HepG2 (cell line): ENCODE measurements around the gene ZBTB21. TPM values are rescaled to one million over a fixed set of nuclear protein-coding genes. Genes with fewer than 3 reads are reported as not detected.

ENCODE experiments used
- ATAC-seq: fragments of 200-7000 bp; cut with Tn5 transposase; 3 replicates; pipeline ENCODE4 v1.9.1; 2020; ENCODE audit warnings: mild to moderate bottlenecking, moderate library complexity
- BruUV-seq: library from RNA; stranded (reverse); fragments of 400-500 nt; replicated peaks from 2 replicates; lab custom pipeline; 2021; lab: Mats Ljungman, UMichigan
- CTCF ChIA-PET: fragments of 300-600 bp; formaldehyde crosslinking; extraction: SDS; loops from one replicate; lab custom pipeline; 2021; ENCODE audit warnings: low total read pairs, inconsistent platforms, low intra/inter-chr PET ratio; lab: Yijun Ruan, JAX
- POLR2A ChIA-PET: fragments of 350-600 bp; sonication (Branson Sonifier 250); formaldehyde crosslinking; loops from one replicate; lab custom pipeline; 2020; ENCODE audit warnings: antibody characterized with exemption, inconsistent platforms; lab: Yijun Ruan, JAX
- DNase-seq: peaks from one replicate; pipeline ENCODE4 v3.0.0-alpha.2; 2015; ENCODE audit warnings: low spot score
- FAIRE-seq: peaks from 3 replicates; lab custom pipeline; 2011; peaks lifted over from hg19 to GRCh38; lab: Jason Lieb, UNC
- H2AFZ ChIP-seq: one replicate; pipeline ENCODE4 v1.6.1; 2011; ENCODE audit warnings: low read length, inconsistent platforms
- H3K27ac ChIP-seq: fragments of 300-600 bp; 3 replicates; pipeline ENCODE4 v1.8.0; 2011; ENCODE audit warnings: mixed run types, mild to moderate bottlenecking, mixed read lengths, low read length, inconsistent platforms; ENCODE audit not compliant: insufficient read depth; ENCODE audit errors: extremely low read length
- H3K27me3 ChIP-seq, 2 experiments: fragments of 200-600 bp in 1 of 2; 2 replicates in 1 of 2; 3 replicates in 1 of 2; pipeline versions ENCODE4 v1.6.0 to v1.8.0; 2011; ENCODE audit warnings: low read length in 2 of 2, mild to moderate bottlenecking in 2 of 2, moderate library complexity in 2 of 2, inconsistent platforms in 1 of 2; ENCODE audit not compliant: insufficient read depth in 2 of 2, control insufficient read depth in 1 of 2
- H3K36me3 ChIP-seq, 2 experiments: fragments of 200-600 bp in 1 of 2; replicated peaks in 1 of 2; 2 replicates in 1 of 2; 3 replicates in 1 of 2; pipeline versions ENCODE4 v1.5.1 to v1.8.0; 2011; ENCODE audit warnings: low read length in 2 of 2, inconsistent platforms in 1 of 2; ENCODE audit not compliant: insufficient read depth in 2 of 2, control insufficient read depth in 1 of 2
- H3K4me1 ChIP-seq: 2 replicates; pipeline ENCODE4 v1.5.1; 2012; ENCODE audit warnings: low read length, inconsistent platforms; ENCODE audit not compliant: insufficient read depth
- H3K4me2 ChIP-seq: 2 replicates; pipeline ENCODE4 v1.6.0; 2011; ENCODE audit warnings: low read depth, low read length, inconsistent platforms
- H3K4me3 ChIP-seq, 3 experiments: fragments of 200-600 bp in 1 of 3; sonication (generic), shearing (Covaris generic) in 1 of 3; replicated peaks in 1 of 3; 2 replicates each; pipeline ENCODE4 v1.5.1; 2011 to 2016; ENCODE audit warnings: low read length in 3 of 3, inconsistent platforms in 2 of 3, low read depth in 2 of 3, mild to moderate bottlenecking in 2 of 3, control low read depth in 1 of 3, mixed read lengths in 1 of 3; ENCODE audit not compliant: insufficient read depth in 1 of 3
- H3K79me2 ChIP-seq: one replicate; pipeline ENCODE4 v1.6.1; 2011; ENCODE audit warnings: low read length, inconsistent platforms; ENCODE audit not compliant: insufficient read depth
- H3K9ac ChIP-seq: 2 replicates; pipeline ENCODE4 v1.6.0; 2011; ENCODE audit warnings: mild to moderate bottlenecking, low read depth, low read length, inconsistent platforms; ENCODE audit not compliant: insufficient read depth
- H3K9me3 ChIP-seq: 2 replicates; pipeline ENCODE4 v1.5.1; 2012; ENCODE audit warnings: mild to moderate bottlenecking, low read length
- H4K20me1 ChIP-seq: 2 replicates; pipeline ENCODE4 v1.6.0; 2011; ENCODE audit warnings: inconsistent platforms, mild to moderate bottlenecking, low read length, moderate library complexity; ENCODE audit not compliant: insufficient read depth
- ARNT2 ChIP-seq: sonication (generic); formaldehyde crosslinking; IDR thresholded peaks from 2 replicates; pipeline ENCODE4 v1.8.0; 2022; ENCODE audit warnings: mild to moderate bottlenecking, low read depth, missing genetic modification reagents, moderate library complexity
- CEBPB ChIP-seq: IDR thresholded peaks from 2 replicates; pipeline ENCODE4 v1.6.1; 2011; ENCODE audit warnings: low read depth, low read length, improper control_type of control experiment, borderline replicate concordance
- HIVEP1 ChIP-seq: sonication (generic); formaldehyde crosslinking; IDR thresholded peaks from 2 replicates; pipeline ENCODE4 v1.4.0; 2020; ENCODE audit warnings: mild to moderate bottlenecking, missing genetic modification reagents
- KLF11 ChIP-seq: IDR thresholded peaks from 2 replicates; pipeline ENCODE4 v1.6.1; 2016; ENCODE audit warnings: missing compliant biosample characterization
- LCORL ChIP-seq, 2 experiments: fragments of 450-650 bp in 1 of 2; sonication (generic) in 1 of 2; formaldehyde crosslinking in 1 of 2; IDR thresholded peaks; 2 replicates each; pipeline versions ENCODE4 v1.5.0 to v1.6.1; 2017 to 2020; ENCODE audit warnings: antibody characterized with exemption in 1 of 2, missing genetic modification reagents in 1 of 2
- MTA1 ChIP-seq: sonication (generic); formaldehyde crosslinking; IDR thresholded peaks from 2 replicates; pipeline ENCODE4 v1.4.0; 2020; ENCODE audit warnings: missing genetic modification reagents, mild to moderate bottlenecking, borderline replicate concordance
- NBN ChIP-seq: fragments of 450-650 bp; conservative IDR thresholded peaks from 2 replicates; pipeline ENCODE4 v1.6.1; 2017
- NFRKB ChIP-seq: fragments of 450-650 bp; IDR thresholded peaks from 2 replicates; pipeline ENCODE4 v1.6.1; 2017
- PCBP2 ChIP-seq: fragments of 200-400 bp; formaldehyde crosslinking; optimal IDR thresholded peaks from 2 replicates; pipeline ENCODE3; 2018; ENCODE audit warnings: low read length, low read depth; ENCODE audit not compliant: poor library complexity, severe bottlenecking
- TCF7L2 ChIP-seq: IDR thresholded peaks from 2 replicates; pipeline ENCODE4 v1.6.1; 2011; ENCODE audit warnings: mild to moderate bottlenecking, low read depth, low read length, moderate library complexity
- TOPORS ChIP-seq: sonication (generic); formaldehyde crosslinking; IDR thresholded peaks from 2 replicates; pipeline ENCODE4 v1.8.0; 2023; ENCODE audit warnings: mild to moderate bottlenecking, missing genetic modification reagents
- U2AF2 ChIP-seq: fragments of 200-400 bp; formaldehyde crosslinking; IDR thresholded peaks from 2 replicates; pipeline ENCODE4 v1.6.1; 2017; ENCODE audit warnings: low read depth, mild to moderate bottlenecking, low read length
- ZNF260 ChIP-seq: sonication (generic); formaldehyde crosslinking; IDR thresholded peaks from 2 replicates; pipeline ENCODE4 v1.4.0; 2020; ENCODE audit warnings: missing genetic modification reagents, low read depth, mild to moderate bottlenecking, borderline replicate concordance
- ZNF3 ChIP-seq: IDR thresholded peaks from 2 replicates; pipeline ENCODE4 v1.7.0; 2017; ENCODE audit warnings: inconsistent platforms
- ZNF432 ChIP-seq: sonication (generic); formaldehyde crosslinking; IDR thresholded peaks from 2 replicates; pipeline ENCODE4 v1.5.0; 2020; ENCODE audit warnings: missing genetic modification reagents, mild to moderate bottlenecking, borderline replicate concordance
- ZNF549 ChIP-seq: sonication (generic); formaldehyde crosslinking; IDR thresholded peaks from 2 replicates; pipeline ENCODE4 v1.5.0; 2020; ENCODE audit warnings: missing genetic modification reagents
- ZNF564 ChIP-seq: sonication (generic); formaldehyde crosslinking; IDR thresholded peaks from 2 replicates; pipeline ENCODE4 v1.8.1; 2023; ENCODE audit warnings: mild to moderate bottlenecking, missing genetic modification reagents
- ZNF737 ChIP-seq: sonication (generic); formaldehyde crosslinking; IDR thresholded peaks from 2 replicates; pipeline ENCODE4 v1.5.0; 2020; ENCODE audit warnings: missing genetic modification reagents, mild to moderate bottlenecking, borderline replicate concordance
- ZNF749 ChIP-seq: sonication (generic); formaldehyde crosslinking; IDR thresholded peaks from 2 replicates; pipeline ENCODE4 v1.8.0; 2022; ENCODE audit warnings: mild to moderate bottlenecking, missing genetic modification reagents, moderate library complexity, borderline replicate concordance
- WGBS: methylation state at CpG from one replicate; pipeline ENCODE4 v1.1.6; 2017; ENCODE audit warnings: low lambda C conversion rate; 5-methylcytosine and 5-hydroxymethylcytosine counted together
- in situ Hi-C: cut with HindIII; loops from 2 replicates; pipeline ENCODE4 v1.10.0; 2017; ENCODE audit warnings: low pct_unique_long_range_greater_than_20kb; ENCODE audit not compliant: extremely low pct_ligation_motif_present
- intact Hi-C: fragments of 100-400 bp; cut with micrococcal nuclease; formaldehyde crosslinking; loops from one replicate; pipeline ENCODE4 v1.10.0; 2022; ENCODE audit not compliant: unreplicated experiment
- polyA plus RNA-seq, 8 experiments: library from polyadenylated mRNA; depleted of rRNA in 3 of 8; stranded (reverse) in 7 of 8; unstranded in 1 of 8; fragments of >200 nt; fragmentation: Illumina TruSeq in 4 of 8; extraction: Trizol in 4 of 8; gene quantifications; 2 replicates each; pipeline versions ENCODE4 v1.2.1 to v1.2.3, GENCODE V29; 2011 to 2016; ENCODE audit warnings: low read depth in 4 of 8, missing spikeins in 1 of 8, mixed read lengths in 1 of 8; ENCODE audit not compliant: insufficient read depth in 1 of 8
- total RNA-seq, 5 experiments: library from RNA; depleted of rRNA; stranded (reverse); fragments of >200 nt; fragmentation: Illumina TruSeq; extraction: Trizol; gene quantifications; 2 replicates each; pipeline ENCODE4 v1.2.3, GENCODE V29; 2016; ENCODE audit warnings: low read depth in 1 of 5
- TF ChIP-seq, protein P1 (sequence below): sonication (generic); formaldehyde crosslinking; IDR thresholded peaks from 2 replicates; pipeline ENCODE4 v1.5.0; 2020; ENCODE audit warnings: mild to moderate bottlenecking, missing genetic modification reagents
- TF ChIP-seq, protein P2 (sequence below): IDR thresholded peaks from 2 replicates; pipeline ENCODE4 v1.6.1; 2016; ENCODE audit warnings: control low read depth
- TF ChIP-seq, protein P3 (sequence below): sonication (generic); formaldehyde crosslinking; IDR thresholded peaks from 2 replicates; pipeline ENCODE4 v1.4.0; 2020; ENCODE audit warnings: missing genetic modification reagents

ZBTB21 gene
- total and polyA plus RNA-seq, 2 of the 13 experiments (the other 11 are each of a cell fraction or from before 2014, with no cell fraction given), result 4.5 to 6.1 TPM

DNA sequence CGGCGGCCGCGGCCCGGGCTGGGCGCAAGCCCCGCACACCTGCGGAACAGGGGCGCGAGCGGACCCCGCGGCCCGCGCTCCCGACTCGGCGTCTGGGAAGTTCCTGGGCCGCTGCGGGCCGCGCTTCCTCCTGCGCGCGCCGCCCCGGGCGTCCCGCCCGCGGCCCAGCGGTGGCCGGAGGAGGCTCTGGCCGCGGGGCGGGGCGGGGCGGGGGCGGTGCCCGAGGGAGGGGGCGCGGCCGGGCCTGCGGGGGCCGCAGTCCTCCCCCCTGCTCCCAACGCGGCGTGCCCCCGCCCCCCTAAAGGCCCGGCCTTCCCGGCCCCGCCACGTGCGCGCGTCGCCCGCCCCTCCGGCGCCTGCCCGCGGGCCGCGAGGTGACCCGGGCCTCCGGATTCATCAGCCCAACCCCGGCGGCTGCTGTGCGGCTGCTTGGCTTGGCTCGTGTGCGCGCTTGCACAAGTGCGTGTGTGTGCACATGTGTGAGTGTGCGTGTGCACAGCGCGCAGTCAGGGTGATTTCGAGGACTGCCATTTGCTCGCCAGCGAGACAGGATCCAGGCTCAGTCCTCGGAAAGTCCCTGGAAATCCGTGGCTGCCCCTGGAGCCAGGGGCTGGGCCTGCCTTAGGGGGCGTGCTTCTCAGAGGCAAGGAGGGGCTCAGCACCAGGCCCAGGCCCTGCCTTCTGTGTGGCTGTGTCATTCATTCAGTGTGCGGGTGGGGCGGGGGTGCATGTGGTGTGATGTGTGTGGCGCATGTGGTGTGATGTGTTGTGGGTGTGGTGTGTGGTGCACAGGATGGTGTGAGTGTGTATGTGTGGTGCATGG lies 56.1 kb downstream of the ZBTB21 start, which contains the start of gene C2CD2:
Gene C2CD2, minus strand, starts transcription at position 188 of the 823 bp plus-strand sequence. CDS start 370 bp downstream, outside the sequence.
- peak within 1 kb of the TSS; percentile 54 to 75 (median 54) for H3K4me3 ChIP-seq
- no peak within 1 kb of the TSS for H2AFZ ChIP-seq
- H3K27me3 ChIP-seq, result no peaks in the 10 kb centered on the region
- ATAC-seq (peak; percentile 53), DNase-seq (peak; percentile 55), FAIRE-seq (peak; percentile 72)
- BruUV-seq, result no TSS peak
- 13% methylated on average over 20 of the region's 85 CpGs for WGBS
- no peaks in the 10 kb centered on the region for H3K9me3 ChIP-seq
- H3K9ac ChIP-seq, result peak within 1 kb of the TSS; percentile 72
- H4K20me1 ChIP-seq, result no peaks in the 10 kb centered on the region
- ChIA-PET CTCF (no interaction called here), POLR2A (interaction anchor here (2.4 kb wide), 1 partner anchor 27 kb away, joined by 11 read pairs; no protein-coding TSS in a partner anchor)
- peak within 1 kb of the TSS; percentile 48 for H3K27ac ChIP-seq
- H3K79me2 ChIP-seq, result peaks cover 21% of the 10 kb centered on the region
- peaks cover 76% of the 10 kb centered on the region for H3K4me1 ChIP-seq
- in situ Hi-C loops, result loop anchor here (10.0 kb wide), 1 partner anchor 161 kb away; no protein-coding TSS in a partner anchor
- no peaks in the 10 kb centered on the region for H3K36me3 ChIP-seq
- intact Hi-C loops, result no loop called here
- peak within 1 kb of the TSS; percentile 91 for H3K4me2 ChIP-seq
- TF ChIP-seq MTA1 (CRISPR knock-in tag) (no peak), ZNF549 (CRISPR knock-in tag) (no peak), ZNF749 (CRISPR knock-in tag) (peak; percentile 67; the same call in 1 of the 2 replicates), HIVEP1 (peak; percentile 48; the same call in 1 of the 2 replicates), ZNF432 (CRISPR knock-in tag) (no peak), TCF7L2 (no peak), TOPORS (peak; percentile 70; the same call in 1 of the 2 replicates), ZNF3 (CRISPR knock-in tag) (no peak), ARNT2 (peak; percentile 92), NFRKB (no peak), KLF11 (no peak), PCBP2 (no peak), ZNF737 (CRISPR knock-in tag) (no peak), ZNF260 (CRISPR knock-in tag) (no peak), U2AF2 (no peak), ZNF564 (CRISPR knock-in tag) (no peak; the same call in 1 of the 2 replicates), CEBPB (no peak), LCORL (IDR thresholded peaks at IDR 0.05) (no peak), LCORL (CRISPR knock-in tag; IDR thresholded peaks at IDR 0.05) (0 out of 2 replicates have a peak, but pooled peaks have one; percentile 53), NBN (no peak)
- TF ChIP-seq, protein P1, sequence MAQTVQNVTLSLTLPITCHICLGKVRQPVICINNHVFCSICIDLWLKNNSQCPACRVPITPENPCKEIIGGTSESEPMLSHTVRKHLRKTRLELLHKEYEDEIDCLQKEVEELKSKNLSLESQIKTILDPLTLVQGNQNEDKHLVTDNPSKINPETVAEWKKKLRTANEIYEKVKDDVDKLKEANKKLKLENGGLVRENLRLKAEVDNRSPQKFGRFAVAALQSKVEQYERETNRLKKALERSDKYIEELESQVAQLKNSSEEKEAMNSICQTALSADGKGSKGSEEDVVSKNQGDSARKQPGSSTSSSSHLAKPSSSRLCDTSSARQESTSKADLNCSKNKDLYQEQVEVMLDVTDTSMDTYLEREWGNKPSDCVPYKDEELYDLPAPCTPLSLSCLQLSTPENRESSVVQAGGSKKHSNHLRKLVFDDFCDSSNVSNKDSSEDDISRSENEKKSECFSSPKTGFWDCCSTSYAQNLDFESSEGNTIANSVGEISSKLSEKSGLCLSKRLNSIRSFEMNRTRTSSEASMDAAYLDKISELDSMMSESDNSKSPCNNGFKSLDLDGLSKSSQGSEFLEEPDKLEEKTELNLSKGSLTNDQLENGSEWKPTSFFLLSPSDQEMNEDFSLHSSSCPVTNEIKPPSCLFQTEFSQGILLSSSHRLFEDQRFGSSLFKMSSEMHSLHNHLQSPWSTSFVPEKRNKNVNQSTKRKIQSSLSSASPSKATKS, result no peak
- TF ChIP-seq, protein P2, sequence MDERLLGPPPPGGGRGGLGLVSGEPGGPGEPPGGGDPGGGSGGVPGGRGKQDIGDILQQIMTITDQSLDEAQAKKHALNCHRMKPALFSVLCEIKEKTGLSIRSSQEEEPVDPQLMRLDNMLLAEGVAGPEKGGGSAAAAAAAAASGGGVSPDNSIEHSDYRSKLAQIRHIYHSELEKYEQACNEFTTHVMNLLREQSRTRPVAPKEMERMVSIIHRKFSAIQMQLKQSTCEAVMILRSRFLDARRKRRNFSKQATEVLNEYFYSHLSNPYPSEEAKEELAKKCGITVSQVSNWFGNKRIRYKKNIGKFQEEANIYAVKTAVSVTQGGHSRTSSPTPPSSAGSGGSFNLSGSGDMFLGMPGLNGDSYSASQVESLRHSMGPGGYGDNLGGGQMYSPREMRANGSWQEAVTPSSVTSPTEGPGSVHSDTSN (CRISPR knock-in tag), result no peak
- TF ChIP-seq, protein P3, sequence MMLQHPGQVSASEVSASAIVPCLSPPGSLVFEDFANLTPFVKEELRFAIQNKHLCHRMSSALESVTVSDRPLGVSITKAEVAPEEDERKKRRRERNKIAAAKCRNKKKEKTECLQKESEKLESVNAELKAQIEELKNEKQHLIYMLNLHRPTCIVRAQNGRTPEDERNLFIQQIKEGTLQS (CRISPR knock-in tag), result no peak
